Measurements from ENCODE around the gene LMX1A.

- TF ChIP-seq EZH2 (IDR thresholded peaks at IDR 0.05; ENCODE audit: borderline replicate concordance, insufficient read depth, low read depth, low read length, poor library complexity, severe bottlenecking): no peak
- TF ChIP-seq, protein P1, sequence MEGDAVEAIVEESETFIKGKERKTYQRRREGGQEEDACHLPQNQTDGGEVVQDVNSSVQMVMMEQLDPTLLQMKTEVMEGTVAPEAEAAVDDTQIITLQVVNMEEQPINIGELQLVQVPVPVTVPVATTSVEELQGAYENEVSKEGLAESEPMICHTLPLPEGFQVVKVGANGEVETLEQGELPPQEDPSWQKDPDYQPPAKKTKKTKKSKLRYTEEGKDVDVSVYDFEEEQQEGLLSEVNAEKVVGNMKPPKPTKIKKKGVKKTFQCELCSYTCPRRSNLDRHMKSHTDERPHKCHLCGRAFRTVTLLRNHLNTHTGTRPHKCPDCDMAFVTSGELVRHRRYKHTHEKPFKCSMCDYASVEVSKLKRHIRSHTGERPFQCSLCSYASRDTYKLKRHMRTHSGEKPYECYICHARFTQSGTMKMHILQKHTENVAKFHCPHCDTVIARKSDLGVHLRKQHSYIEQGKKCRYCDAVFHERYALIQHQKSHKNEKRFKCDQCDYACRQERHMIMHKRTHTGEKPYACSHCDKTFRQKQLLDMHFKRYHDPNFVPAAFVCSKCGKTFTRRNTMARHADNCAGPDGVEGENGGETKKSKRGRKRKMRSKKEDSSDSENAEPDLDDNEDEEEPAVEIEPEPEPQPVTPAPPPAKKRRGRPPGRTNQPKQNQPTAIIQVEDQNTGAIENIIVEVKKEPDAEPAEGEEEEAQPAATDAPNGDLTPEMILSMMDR (IDR thresholded peaks at IDR 0.05): no peak
These were observed 1.2 kb downstream of the LMX1A start for GRCh38 chr1:165355139-165355976.

Data from B cell (primary cell).